IPS-20b (cell line): ENCODE data around the gene MOSPD3.
"Not testable (repeated sequence)": the region's sequence is repeated elsewhere in the genome, so short reads cannot be mapped to it uniquely, and the experiment has no call there.

Source experiments
- H3K27ac ChIP-seq: one replicate; pipeline ENCODE4 v1.5.1; 2013; ENCODE audit warnings: low read length
- H3K27me3 ChIP-seq: 2 replicates; pipeline ENCODE4 v1.6.1; 2013; ENCODE audit warnings: mild to moderate bottlenecking, low read length, inconsistent platforms; ENCODE audit not compliant: insufficient read depth
- H3K36me3 ChIP-seq: 2 replicates; pipeline ENCODE4 v1.6.1; 2013; ENCODE audit warnings: low read depth, mild to moderate bottlenecking, inconsistent platforms, low read length, moderate library complexity; ENCODE audit not compliant: insufficient read depth
- H3K4me1 ChIP-seq: 2 replicates; pipeline ENCODE4 v1.6.1; 2013; ENCODE audit warnings: mild to moderate bottlenecking, control low read depth, inconsistent platforms, low read length, moderate library complexity; ENCODE audit not compliant: insufficient read depth
- H3K4me3 ChIP-seq: 2 replicates; pipeline ENCODE4 v1.5.1; 2013; ENCODE audit warnings: mild to moderate bottlenecking, low read length, inconsistent platforms
- H3K9ac ChIP-seq: 2 replicates; pipeline ENCODE4 v1.6.1; 2013; ENCODE audit warnings: low read depth, mild to moderate bottlenecking, inconsistent platforms, low read length, moderate library complexity
- H3K9me3 ChIP-seq: 2 replicates; pipeline ENCODE4 v1.6.1; 2013; ENCODE audit warnings: mild to moderate bottlenecking, low read depth, low read length, inconsistent platforms; ENCODE audit not compliant: insufficient read depth

Gene MOSPD3

GRCh38 chr7:100611983-100612729, at the start of gene MOSPD3:
Gene MOSPD3 (plus strand): TSS chr7:100612540. CDS start chr7:100612792, 252 bp downstream.
- no peaks in the 10 kb centered on the region for H3K9me3 ChIP-seq
- peak within 1 kb of the TSS; percentile 91; the same call in 1 of the 2 replicates for H3K9ac ChIP-seq
- H3K27ac ChIP-seq, result peak within 1 kb of the TSS; percentile 67
- H3K4me3 ChIP-seq, result peak within 1 kb of the TSS; percentile 90
- no peaks in the 10 kb centered on the region for H3K4me1 ChIP-seq
- no peaks in the 10 kb centered on the region for H3K36me3 ChIP-seq
- peaks cover 6% of the 10 kb centered on the region for H3K27me3 ChIP-seq

GRCh38 chr7:100563100-100563564, 49.2 kb upstream of the MOSPD3 start:
- H3K4me1 ChIP-seq, result no peaks in the 10 kb centered on the region
- no peak overlapping the region for H3K27ac ChIP-seq
- no peak overlapping the region for H3K9ac ChIP-seq
- H3K36me3 ChIP-seq, result 0 out of 2 replicates have a peak, but pooled peaks cover 3% of the 10 kb centered on the region
- no peaks in the 10 kb centered on the region for H3K9me3 ChIP-seq
- H3K4me3 ChIP-seq, result no peak overlapping the region
- H3K27me3 ChIP-seq, result no peaks in the 10 kb centered on the region

- Histone ChIP-seq H3K4me1 (no peaks in the 10 kb centered on the region), H3K9me3 (no peaks in the 10 kb centered on the region), H3K27me3 (peaks cover 5% of the 10 kb centered on the region; the same call in 1 of the 2 replicates), H3K9ac (no peak overlapping the region), H3K4me3 (no peak overlapping the region), H3K36me3 (0 out of 2 replicates have a peak, but pooled peaks cover 3% of the 10 kb centered on the region), H3K27ac (no peak overlapping the region)
Observed at GRCh38 chr7:100563809-100564400, 48.4 kb upstream of the MOSPD3 start.

- not testable (repeated sequence) for H3K27ac ChIP-seq, H3K9ac ChIP-seq, H3K4me1 ChIP-seq, H3K4me3 ChIP-seq, H3K9me3 ChIP-seq, H3K27me3 ChIP-seq, H3K36me3 ChIP-seq
Observed at GRCh38 chr7:100564405-100564804, 47.9 kb upstream of the MOSPD3 start.

GRCh38 chr7:100565133-100565571, 47.2 kb upstream of the MOSPD3 start:
- no peaks in the 10 kb centered on the region for H3K4me1 ChIP-seq

GRCh38 chr7:100566018-100566531, 46.3 kb upstream of the MOSPD3 start:
- no peaks in the 10 kb centered on the region for H3K9me3 ChIP-seq
- no peak overlapping the region for H3K27ac ChIP-seq
- H3K27me3 ChIP-seq, result peaks cover 15% of the 10 kb centered on the region; the same call in 1 of the 2 replicates
- 0 out of 2 replicates have a peak, but pooled peaks cover 3% of the 10 kb centered on the region for H3K36me3 ChIP-seq
- H3K4me1 ChIP-seq, result no peaks in the 10 kb centered on the region; the same call in 1 of the 2 replicates
- no peak overlapping the region for H3K4me3 ChIP-seq
- no peak overlapping the region for H3K9ac ChIP-seq

More at GRCh38 chr7:100565133-100565571, 47.2 kb upstream of the MOSPD3 start:
- H3K27me3 ChIP-seq, result peaks cover 9% of the 10 kb centered on the region; the same call in 1 of the 2 replicates
- no peak overlapping the region for H3K27ac ChIP-seq
- no peak overlapping the region for H3K4me3 ChIP-seq
- H3K9me3 ChIP-seq, result no peaks in the 10 kb centered on the region
- H3K9ac ChIP-seq, result no peak overlapping the region
- H3K36me3 ChIP-seq, result 0 out of 2 replicates have a peak, but pooled peaks cover 3% of the 10 kb centered on the region

- no peak overlapping the region for H3K4me3 ChIP-seq
- 0 out of 2 replicates have a peak overlapping the region, but pooled peaks have one; percentile 8 for H3K9ac ChIP-seq
- H3K27me3 ChIP-seq, result peaks cover 24% of the 10 kb centered on the region; the same call in 1 of the 2 replicates
- no peaks in the 10 kb centered on the region for H3K9me3 ChIP-seq
- 0 out of 2 replicates have a peak, but pooled peaks cover 3% of the 10 kb centered on the region for H3K36me3 ChIP-seq
- no peak overlapping the region for H3K27ac ChIP-seq
- H3K4me1 ChIP-seq, result peaks cover 10% of the 10 kb centered on the region
Observed at GRCh38 chr7:100567031-100567730, 45.2 kb upstream of the MOSPD3 start.

- Histone ChIP-seq H3K27me3 (peaks cover 24% of the 10 kb centered on the region; the same call in 1 of the 2 replicates), H3K4me1 (peaks cover 10% of the 10 kb centered on the region), H3K27ac (no peak overlapping the region), H3K9me3 (no peaks in the 10 kb centered on the region), H3K9ac (0 out of 2 replicates have a peak overlapping the region, but pooled peaks have one; percentile 8), H3K36me3 (0 out of 2 replicates have a peak, but pooled peaks cover 3% of the 10 kb centered on the region), H3K4me3 (no peak overlapping the region)
Observed at GRCh38 chr7:100567751-100568175, 44.6 kb upstream of the MOSPD3 start.

- no peak overlapping the region for H3K9ac ChIP-seq
- H3K4me3 ChIP-seq, result no peak overlapping the region
- H3K27ac ChIP-seq, result no peak overlapping the region
- H3K4me1 ChIP-seq, result peaks cover 10% of the 10 kb centered on the region
- no peaks in the 10 kb centered on the region for H3K9me3 ChIP-seq
- no peaks in the 10 kb centered on the region for H3K36me3 ChIP-seq
- peaks cover 24% of the 10 kb centered on the region; the same call in 1 of the 2 replicates for H3K27me3 ChIP-seq
Observed at GRCh38 chr7:100568176-100568895, 44.0 kb upstream of the MOSPD3 start.

GRCh38 chr7:100568896-100569844, 43.2 kb upstream of the MOSPD3 start:
- no peaks in the 10 kb centered on the region for H3K36me3 ChIP-seq
- H3K9me3 ChIP-seq, result no peaks in the 10 kb centered on the region
- H3K9ac ChIP-seq, result peak overlapping the region; percentile 13; the same call in 1 of the 2 replicates
- peaks cover 10% of the 10 kb centered on the region for H3K4me1 ChIP-seq
- no peak overlapping the region for H3K27ac ChIP-seq
- peaks cover 24% of the 10 kb centered on the region; the same call in 1 of the 2 replicates for H3K27me3 ChIP-seq
- peak overlapping the region; percentile 61 for H3K4me3 ChIP-seq
